Measurements from ENCODE around the gene SRPRA. TPM values are rescaled to one million over a fixed set of nuclear protein-coding genes. Genes with fewer than 3 reads are reported as not detected.

The SRPRA gene
- total and polyA plus RNA-seq, 4 donors = 28.7 to 143 (median 102) TPM

DNA sequence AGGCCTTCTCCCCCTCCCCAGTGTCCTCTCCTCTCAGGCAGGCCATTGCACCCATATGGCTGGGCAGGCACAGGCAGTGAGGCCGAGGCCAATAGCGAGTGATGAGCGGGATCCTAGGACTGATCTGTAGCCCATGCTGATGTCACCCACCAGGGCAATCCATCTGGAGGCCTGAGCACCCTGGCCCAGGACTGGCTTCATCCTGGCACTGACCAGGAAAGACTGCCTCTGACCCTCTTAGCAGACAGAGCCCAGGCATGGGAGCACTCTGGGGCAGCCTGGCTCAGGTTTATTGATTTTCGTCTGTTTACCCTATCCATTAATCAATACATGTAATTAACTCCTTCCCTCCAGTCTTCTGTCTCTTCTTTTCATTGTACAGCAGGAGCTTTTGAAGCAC, 9.1 kb upstream of the SRPRA start:
- peak; percentile 75 for TF ChIP-seq SP1 (IDR thresholded peaks at IDR 0.05)
- no peak for TF ChIP-seq NR2F2 (IDR thresholded peaks at IDR 0.05)
- TF ChIP-seq, protein P1, sequence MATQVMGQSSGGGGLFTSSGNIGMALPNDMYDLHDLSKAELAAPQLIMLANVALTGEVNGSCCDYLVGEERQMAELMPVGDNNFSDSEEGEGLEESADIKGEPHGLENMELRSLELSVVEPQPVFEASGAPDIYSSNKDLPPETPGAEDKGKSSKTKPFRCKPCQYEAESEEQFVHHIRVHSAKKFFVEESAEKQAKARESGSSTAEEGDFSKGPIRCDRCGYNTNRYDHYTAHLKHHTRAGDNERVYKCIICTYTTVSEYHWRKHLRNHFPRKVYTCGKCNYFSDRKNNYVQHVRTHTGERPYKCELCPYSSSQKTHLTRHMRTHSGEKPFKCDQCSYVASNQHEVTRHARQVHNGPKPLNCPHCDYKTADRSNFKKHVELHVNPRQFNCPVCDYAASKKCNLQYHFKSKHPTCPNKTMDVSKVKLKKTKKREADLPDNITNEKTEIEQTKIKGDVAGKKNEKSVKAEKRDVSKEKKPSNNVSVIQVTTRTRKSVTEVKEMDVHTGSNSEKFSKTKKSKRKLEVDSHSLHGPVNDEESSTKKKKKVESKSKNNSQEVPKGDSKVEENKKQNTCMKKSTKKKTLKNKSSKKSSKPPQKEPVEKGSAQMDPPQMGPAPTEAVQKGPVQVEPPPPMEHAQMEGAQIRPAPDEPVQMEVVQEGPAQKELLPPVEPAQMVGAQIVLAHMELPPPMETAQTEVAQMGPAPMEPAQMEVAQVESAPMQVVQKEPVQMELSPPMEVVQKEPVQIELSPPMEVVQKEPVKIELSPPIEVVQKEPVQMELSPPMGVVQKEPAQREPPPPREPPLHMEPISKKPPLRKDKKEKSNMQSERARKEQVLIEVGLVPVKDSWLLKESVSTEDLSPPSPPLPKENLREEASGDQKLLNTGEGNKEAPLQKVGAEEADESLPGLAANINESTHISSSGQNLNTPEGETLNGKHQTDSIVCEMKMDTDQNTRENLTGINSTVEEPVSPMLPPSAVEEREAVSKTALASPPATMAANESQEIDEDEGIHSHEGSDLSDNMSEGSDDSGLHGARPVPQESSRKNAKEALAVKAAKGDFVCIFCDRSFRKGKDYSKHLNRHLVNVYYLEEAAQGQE (IDR thresholded peaks at IDR 0.05) = no peak
- TF ChIP-seq HNF4A (conservative IDR thresholded peaks at IDR 0.05) = peak in 1 of 2 donors; percentile 35
- TF ChIP-seq, protein P2, sequence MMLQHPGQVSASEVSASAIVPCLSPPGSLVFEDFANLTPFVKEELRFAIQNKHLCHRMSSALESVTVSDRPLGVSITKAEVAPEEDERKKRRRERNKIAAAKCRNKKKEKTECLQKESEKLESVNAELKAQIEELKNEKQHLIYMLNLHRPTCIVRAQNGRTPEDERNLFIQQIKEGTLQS (IDR thresholded peaks at IDR 0.05) = peak; percentile 17
- TF ChIP-seq HNF4G (IDR thresholded peaks at IDR 0.05) = peak; percentile 2
- TF ChIP-seq FOXA2 (IDR thresholded peaks at IDR 0.05) = no peak
- TF ChIP-seq EGR1 (IDR thresholded peaks at IDR 0.05; ENCODE audit: low read depth in 2 of 2) = no peak
- TF ChIP-seq, protein P3, sequence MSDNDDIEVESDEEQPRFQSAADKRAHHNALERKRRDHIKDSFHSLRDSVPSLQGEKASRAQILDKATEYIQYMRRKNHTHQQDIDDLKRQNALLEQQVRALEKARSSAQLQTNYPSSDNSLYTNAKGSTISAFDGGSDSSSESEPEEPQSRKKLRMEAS (IDR thresholded peaks at IDR 0.05) = no peak
- TF ChIP-seq, protein P4, sequence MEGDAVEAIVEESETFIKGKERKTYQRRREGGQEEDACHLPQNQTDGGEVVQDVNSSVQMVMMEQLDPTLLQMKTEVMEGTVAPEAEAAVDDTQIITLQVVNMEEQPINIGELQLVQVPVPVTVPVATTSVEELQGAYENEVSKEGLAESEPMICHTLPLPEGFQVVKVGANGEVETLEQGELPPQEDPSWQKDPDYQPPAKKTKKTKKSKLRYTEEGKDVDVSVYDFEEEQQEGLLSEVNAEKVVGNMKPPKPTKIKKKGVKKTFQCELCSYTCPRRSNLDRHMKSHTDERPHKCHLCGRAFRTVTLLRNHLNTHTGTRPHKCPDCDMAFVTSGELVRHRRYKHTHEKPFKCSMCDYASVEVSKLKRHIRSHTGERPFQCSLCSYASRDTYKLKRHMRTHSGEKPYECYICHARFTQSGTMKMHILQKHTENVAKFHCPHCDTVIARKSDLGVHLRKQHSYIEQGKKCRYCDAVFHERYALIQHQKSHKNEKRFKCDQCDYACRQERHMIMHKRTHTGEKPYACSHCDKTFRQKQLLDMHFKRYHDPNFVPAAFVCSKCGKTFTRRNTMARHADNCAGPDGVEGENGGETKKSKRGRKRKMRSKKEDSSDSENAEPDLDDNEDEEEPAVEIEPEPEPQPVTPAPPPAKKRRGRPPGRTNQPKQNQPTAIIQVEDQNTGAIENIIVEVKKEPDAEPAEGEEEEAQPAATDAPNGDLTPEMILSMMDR (IDR thresholded peaks at IDR 0.05; ENCODE audit: low read depth, low read length, missing input control) = no peak
- peak; percentile 32 for TF ChIP-seq YY1 (IDR thresholded peaks at IDR 0.05)
- peak in 1 of 2 donors; percentile 31 for TF ChIP-seq JUND (IDR thresholded peaks at IDR 0.05)
- peak; percentile 22 for TF ChIP-seq TAF1 (conservative IDR thresholded peaks at IDR 0.05)
- TF ChIP-seq RXRA (IDR thresholded peaks at IDR 0.05) = peak; percentile 58 to 79
- H3K36me3 ChIP-seq (ENCODE audit: control insufficient read depth in 4 of 4, insufficient read depth in 3 of 4, low read depth in 1 of 4, low read length in 3 of 4) = peaks cover 0 to 28% (median 19%) of the 10 kb centered on the region in 4 donors
- H3K4me3 ChIP-seq (ENCODE audit: low read depth in 1 of 3, low read length in 3 of 3) = no peak overlapping the region
- no peaks in the 10 kb centered on the region for H3K27me3 ChIP-seq (ENCODE audit: control insufficient read depth in 4 of 4, insufficient read depth in 4 of 4, low read length in 3 of 4)
- peaks cover 4 to 54% (median 38%) of the 10 kb centered on the region in 4 donors for H3K4me1 ChIP-seq (ENCODE audit: control insufficient read depth in 4 of 4, insufficient read depth in 4 of 4, low read length in 3 of 4)
- peak overlapping the region; percentile 45 to 69 for H3K27ac ChIP-seq (ENCODE audit: low read depth in 1 of 2, low read length in 2 of 2)
- peak; percentile 49 for DNase-seq (ENCODE audit: low spot score)
- 46% methylated on average over 4 of the region's 4 CpGs for WGBS
- H3K9me3 ChIP-seq (ENCODE audit: control insufficient read depth in 4 of 4, low read length in 3 of 4) = no peaks in the 10 kb centered on the region
- no peak overlapping the region for H3K9ac ChIP-seq (ENCODE audit: low read depth in 1 of 2, low read length in 2 of 2)

DNA sequence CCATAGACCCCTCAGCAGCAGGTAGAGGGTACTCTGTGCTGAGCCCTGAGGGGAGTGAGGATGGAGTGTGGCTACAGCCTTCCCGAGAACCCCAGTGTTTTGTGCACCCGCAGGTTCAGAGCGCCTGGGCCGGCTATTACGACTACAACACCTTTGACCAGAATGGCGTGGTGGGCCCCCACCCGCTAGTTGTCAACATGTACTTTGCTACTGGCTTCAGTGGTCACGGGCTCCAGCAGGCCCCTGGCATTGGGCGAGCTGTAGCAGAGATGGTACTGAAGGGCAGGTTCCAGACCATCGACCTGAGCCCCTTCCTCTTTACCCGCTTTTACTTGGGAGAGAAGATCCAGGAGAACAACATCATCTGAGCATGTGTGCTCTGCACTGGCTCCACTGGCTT, 8.6 kb upstream of the SRPRA start:
- H3K4me3 ChIP-seq (ENCODE audit: low read depth in 1 of 3, low read length in 3 of 3) = no peak overlapping the region
- TF ChIP-seq HNF4G (IDR thresholded peaks at IDR 0.05) (peak; percentile 43), TAF1 (conservative IDR thresholded peaks at IDR 0.05) (peak; percentile 1), RAD21 (IDR thresholded peaks at IDR 0.05) (no peak), HNF4A (conservative IDR thresholded peaks at IDR 0.05) (peak; percentile 74 to 77)
- TF ChIP-seq, protein P3 (IDR thresholded peaks at IDR 0.05) = no peak
- H3K36me3 ChIP-seq (ENCODE audit: control insufficient read depth in 4 of 4, insufficient read depth in 3 of 4, low read depth in 1 of 4, low read length in 3 of 4) = peaks cover 0 to 32% (median 19%) of the 10 kb centered on the region in 4 donors
- H3K9me3 ChIP-seq (ENCODE audit: control insufficient read depth in 4 of 4, low read length in 3 of 4) = no peaks in the 10 kb centered on the region
- DNase-seq (ENCODE audit: low spot score) = peak; percentile 54
- H3K27ac ChIP-seq (ENCODE audit: low read depth in 1 of 2, low read length in 2 of 2) = peak overlapping the region; percentile 45 to 69
- no peak overlapping the region for H3K9ac ChIP-seq (ENCODE audit: low read depth in 1 of 2, low read length in 2 of 2)
- H3K27me3 ChIP-seq (ENCODE audit: control insufficient read depth in 4 of 4, insufficient read depth in 4 of 4, low read length in 3 of 4) = no peaks in the 10 kb centered on the region
- 50% methylated on average over 11 of the region's 11 CpGs for WGBS
- H3K4me1 ChIP-seq (ENCODE audit: control insufficient read depth in 4 of 4, insufficient read depth in 4 of 4, low read length in 3 of 4) = peaks cover 4 to 50% (median 36%) of the 10 kb centered on the region in 4 donors

Measured in liver (tissue), 9 donors.